PC-3 (cell line): ENCODE results near the gene TTLL12. TPM values are rescaled to one million over a fixed set of nuclear protein-coding genes. Genes with fewer than 3 reads are reported as not detected.

ENCODE experiments used
- ATAC-seq: fragments of 200-7000 bp; cut with Tn5 transposase; 2 replicates; pipeline ENCODE4 v1.9.1; 2020; ENCODE audit warnings: mild to moderate bottlenecking, moderate library complexity
- BruUV-seq: library from RNA; stranded (reverse); fragments of 400-500 nt; replicated peaks from 2 replicates; lab custom pipeline; 2021; lab: Mats Ljungman, UMichigan
- CTCF ChIA-PET: fragments of 300-600 bp; sonication (Branson Sonifier 250); formaldehyde crosslinking; loops from one replicate; lab custom pipeline; 2022; ENCODE audit warnings: antibody characterized with exemption; lab: Charles Lee
- POLR2A ChIA-PET: fragments of 300-600 bp; sonication (Branson Sonifier 250); formaldehyde crosslinking; loops from one replicate; lab custom pipeline; 2022; ENCODE audit warnings: antibody characterized with exemption; ENCODE audit not compliant: unreplicated experiment; lab: Charles Lee
- DNase-seq: peaks from one replicate; pipeline ENCODE4 v3.0.0-alpha.2; 2015
- H2AFZ ChIP-seq: fragments of 300-600 bp; sonication (generic); 2 replicates; pipeline ENCODE4 v1.6.0; 2016; ENCODE audit warnings: antibody characterized with exemption, low read length
- H3F3A ChIP-seq: fragments of 300-600 bp; sonication (generic); one replicate; pipeline ENCODE4 v1.6.0; 2017; ENCODE audit warnings: antibody characterized with exemption, low read length, control low read depth, mild to moderate bottlenecking; ENCODE audit not compliant: unreplicated experiment
- H3K27ac ChIP-seq: fragments of 300-600 bp; sonication (generic); 2 replicates; pipeline ENCODE4 v1.5.1; 2016; ENCODE audit warnings: mild to moderate bottlenecking, low read length
- H3K27me3 ChIP-seq: fragments of 300-600 bp; sonication (generic); 2 replicates; pipeline ENCODE4 v1.6.1; 2016; ENCODE audit warnings: low read length, mixed read lengths
- H3K36me3 ChIP-seq: fragments of 300-600 bp; sonication (generic); 2 replicates; pipeline ENCODE4 v1.6.1; 2016; ENCODE audit warnings: low read depth, mixed run types, low read length, mixed read lengths
- H3K4me1 ChIP-seq: fragments of 300-600 bp; sonication (generic); 2 replicates; pipeline ENCODE4 v1.5.1; 2016; ENCODE audit warnings: low read length; ENCODE audit not compliant: insufficient read depth
- H3K4me2 ChIP-seq: fragments of 300-600 bp; sonication (generic); 2 replicates; pipeline ENCODE4 v1.6.0; 2016; ENCODE audit warnings: low read length
- H3K4me3 ChIP-seq: fragments of 300-600 bp; sonication (generic); 2 replicates; pipeline ENCODE4 v1.5.1; 2016; ENCODE audit warnings: mild to moderate bottlenecking, low read length, mixed read lengths
- H3K79me2 ChIP-seq: fragments of 300-600 bp; sonication (generic); 2 replicates; pipeline ENCODE4 v1.6.1; 2017; ENCODE audit warnings: low read length, mixed read lengths
- H3K9ac ChIP-seq: fragments of 300-600 bp; sonication (generic); 2 replicates; pipeline ENCODE4 v1.6.0; 2016; ENCODE audit warnings: mild to moderate bottlenecking, low read length
- H3K9me2 ChIP-seq: fragments of 300-600 bp; sonication (generic); replicated peaks from 2 replicates; pipeline ENCODE4 v1.6.1; 2016; ENCODE audit warnings: mixed run types, low read length, mixed read lengths
- H3K9me3 ChIP-seq: fragments of 300-600 bp; sonication (generic); 2 replicates; pipeline ENCODE4 v1.6.1; 2016; ENCODE audit warnings: low read length, mixed read lengths
- H4K20me1 ChIP-seq: fragments of 300-600 bp; sonication (generic); 2 replicates; pipeline ENCODE4 v1.6.1; 2016; ENCODE audit warnings: low read length, mixed read lengths
- EZH2 ChIP-seq: fragments of 300-600 bp; sonication (generic); IDR thresholded peaks from one replicate; pipeline ENCODE4 v1.6.1; 2017; ENCODE audit warnings: antibody characterized with exemption, mild to moderate bottlenecking, low read length; ENCODE audit not compliant: unreplicated experiment
- EZH2phosphoT487 ChIP-seq: fragments of 300-600 bp; sonication (generic); IDR thresholded peaks from 2 replicates; pipeline ENCODE4 v1.6.1; 2018; ENCODE audit warnings: mild to moderate bottlenecking, antibody characterized with exemption, low read length, borderline replicate concordance
- intact Hi-C: fragments of 100-400 bp; cut with micrococcal nuclease; formaldehyde crosslinking; loops from 2 replicates; pipeline ENCODE4 v1.9.0; 2023
- total RNA-seq: library from RNA; depleted of rRNA; stranded (reverse); fragments of >200 nt; gene quantifications from 2 replicates; pipeline ENCODE4 v1.2.3, GENCODE V29; 2014
- TF ChIP-seq, protein P1 (sequence below): fragments of 300-600 bp; sonication (generic); conservative IDR thresholded peaks from 2 replicates; pipeline ENCODE4 v1.5.1; 2017; ENCODE audit warnings: antibody characterized with exemption, low read depth, mild to moderate bottlenecking, low read length

The TTLL12 gene
- total RNA-seq, 1 experiment from 2014 or later: 48.9 TPM

- ATAC-seq (no peak), DNase-seq (no peak)
- Histone ChIP-seq H3K27ac (peak overlapping the region; percentile 34; the same call in 1 of the 2 replicates), H3K4me2 (no peak overlapping the region), H3K9ac (no peak overlapping the region), H3K9me3 (no peaks in the 10 kb centered on the region), H3K4me1 (peaks cover 24% of the 10 kb centered on the region), H3K27me3 (no peaks in the 10 kb centered on the region), H3K79me2 (peaks cover 37% of the 10 kb centered on the region), H2AFZ (no peak overlapping the region), H3K36me3 (no peaks in the 10 kb centered on the region), H3K4me3 (no peak overlapping the region), H3K9me2 (no peaks in the 10 kb centered on the region), H3F3A (peaks cover 3% of the 10 kb centered on the region), H4K20me1 (no peaks in the 10 kb centered on the region)
- no peak for TF ChIP-seq EZH2phosphoT487
- TF ChIP-seq EZH2: no peak
- TF ChIP-seq, protein P1, sequence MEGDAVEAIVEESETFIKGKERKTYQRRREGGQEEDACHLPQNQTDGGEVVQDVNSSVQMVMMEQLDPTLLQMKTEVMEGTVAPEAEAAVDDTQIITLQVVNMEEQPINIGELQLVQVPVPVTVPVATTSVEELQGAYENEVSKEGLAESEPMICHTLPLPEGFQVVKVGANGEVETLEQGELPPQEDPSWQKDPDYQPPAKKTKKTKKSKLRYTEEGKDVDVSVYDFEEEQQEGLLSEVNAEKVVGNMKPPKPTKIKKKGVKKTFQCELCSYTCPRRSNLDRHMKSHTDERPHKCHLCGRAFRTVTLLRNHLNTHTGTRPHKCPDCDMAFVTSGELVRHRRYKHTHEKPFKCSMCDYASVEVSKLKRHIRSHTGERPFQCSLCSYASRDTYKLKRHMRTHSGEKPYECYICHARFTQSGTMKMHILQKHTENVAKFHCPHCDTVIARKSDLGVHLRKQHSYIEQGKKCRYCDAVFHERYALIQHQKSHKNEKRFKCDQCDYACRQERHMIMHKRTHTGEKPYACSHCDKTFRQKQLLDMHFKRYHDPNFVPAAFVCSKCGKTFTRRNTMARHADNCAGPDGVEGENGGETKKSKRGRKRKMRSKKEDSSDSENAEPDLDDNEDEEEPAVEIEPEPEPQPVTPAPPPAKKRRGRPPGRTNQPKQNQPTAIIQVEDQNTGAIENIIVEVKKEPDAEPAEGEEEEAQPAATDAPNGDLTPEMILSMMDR: no peak
- BruUV-seq: no TSS peak
- ChIA-PET POLR2A (no interaction called here), CTCF (no interaction called here)
- intact Hi-C loops: no loop called here
These were observed 3.2 kb downstream of the TTLL12 start for GRCh38 chr22:43183496-43184277.

DNA sequence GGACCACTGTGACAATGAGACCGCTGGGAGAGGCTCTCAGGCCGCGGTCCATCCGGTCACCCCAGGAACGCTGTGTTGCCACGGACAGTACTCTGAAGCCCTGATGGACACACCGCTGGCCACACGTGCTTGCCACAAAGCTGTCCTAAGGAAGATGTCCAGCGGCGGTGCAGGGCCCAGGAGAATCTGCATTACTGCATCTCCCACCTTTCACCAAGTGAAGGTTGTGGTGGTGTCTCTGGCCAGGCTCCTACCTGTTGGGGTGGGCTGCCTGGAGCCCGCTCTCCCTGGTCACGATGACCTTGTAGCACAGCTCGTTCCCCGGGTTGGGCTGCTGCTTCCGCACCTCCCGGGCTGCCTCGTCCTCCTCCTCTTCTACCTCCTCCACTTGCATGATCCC is 4.2 kb downstream of the TTLL12 start:
- H4K20me1 ChIP-seq: no peaks in the 10 kb centered on the region
- peaks cover 19% of the 10 kb centered on the region for H3K4me1 ChIP-seq
- no peak overlapping the region for H3K27ac ChIP-seq
- CTCF ChIA-PET: no interaction called here
- H2AFZ ChIP-seq: no peak overlapping the region
- H3K9me2 ChIP-seq: no peaks in the 10 kb centered on the region
- ATAC-seq: no peak
- H3K79me2 ChIP-seq: peaks cover 37% of the 10 kb centered on the region
- H3F3A ChIP-seq: no peaks in the 10 kb centered on the region
- POLR2A ChIA-PET: no interaction called here
- no peak for DNase-seq
- no peak overlapping the region for H3K4me2 ChIP-seq
- no peak overlapping the region for H3K4me3 ChIP-seq
- TF ChIP-seq EZH2: no peak
- intact Hi-C loops: no loop called here
- no TSS peak for BruUV-seq
- H3K27me3 ChIP-seq: no peaks in the 10 kb centered on the region
- H3K9me3 ChIP-seq: no peaks in the 10 kb centered on the region
- no peak overlapping the region for H3K9ac ChIP-seq
- H3K36me3 ChIP-seq: no peaks in the 10 kb centered on the region

DNA sequence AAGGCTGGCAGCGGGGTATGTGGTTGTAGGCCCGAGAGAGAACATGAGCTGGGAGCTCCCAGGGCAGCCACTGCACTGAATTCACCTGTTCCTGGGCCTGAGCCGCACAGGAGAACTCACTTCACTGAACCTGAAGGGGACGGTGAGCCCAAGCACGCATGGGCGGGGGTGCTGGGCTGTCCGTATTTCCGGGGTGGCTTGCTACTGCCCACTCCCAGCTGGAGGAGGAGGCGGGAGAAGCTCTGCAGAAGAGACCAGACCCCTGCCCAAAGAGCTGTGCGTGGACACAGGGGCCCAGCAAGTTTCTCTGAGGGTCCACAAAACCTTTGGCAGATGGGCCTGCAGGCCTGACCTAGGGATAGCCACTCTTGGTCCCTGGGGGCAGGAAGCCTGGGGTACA is 4.8 kb downstream of the TTLL12 start:
- TF ChIP-seq, protein P1: no peak
- TF ChIP-seq EZH2 (no peak), EZH2phosphoT487 (no peak)
- no peaks in the 10 kb centered on the region for H3F3A ChIP-seq
- ChIA-PET POLR2A (no interaction called here), CTCF (no interaction called here)
- H4K20me1 ChIP-seq: no peaks in the 10 kb centered on the region
- peaks cover 37% of the 10 kb centered on the region for H3K79me2 ChIP-seq
- no peaks in the 10 kb centered on the region for H3K9me2 ChIP-seq
- H3K27me3 ChIP-seq: no peaks in the 10 kb centered on the region
- no TSS peak for BruUV-seq
- no peak overlapping the region for H3K27ac ChIP-seq
- H3K9me3 ChIP-seq: no peaks in the 10 kb centered on the region
- peaks cover 19% of the 10 kb centered on the region for H3K4me1 ChIP-seq
- H3K36me3 ChIP-seq: no peaks in the 10 kb centered on the region
- no peak overlapping the region for H3K4me2 ChIP-seq
- no peak for DNase-seq
- no peak overlapping the region for H3K9ac ChIP-seq
- intact Hi-C loops: no loop called here
- ATAC-seq: no peak
- H2AFZ ChIP-seq: no peak overlapping the region
- H3K4me3 ChIP-seq: no peak overlapping the region
